Hematopoietic multipotent progenitor cell treated with erythropoietin and hydrocortisone succinate and interleukin-3 and kit ligand, for 6 days (in vitro differentiated cells): Measurements from ENCODE around the gene PDS5B.

Experiments
- DNase-seq: peaks from one replicate; pipeline ENCODE4 v3.0.0-alpha.2; 2015

Gene PDS5B

DNA sequence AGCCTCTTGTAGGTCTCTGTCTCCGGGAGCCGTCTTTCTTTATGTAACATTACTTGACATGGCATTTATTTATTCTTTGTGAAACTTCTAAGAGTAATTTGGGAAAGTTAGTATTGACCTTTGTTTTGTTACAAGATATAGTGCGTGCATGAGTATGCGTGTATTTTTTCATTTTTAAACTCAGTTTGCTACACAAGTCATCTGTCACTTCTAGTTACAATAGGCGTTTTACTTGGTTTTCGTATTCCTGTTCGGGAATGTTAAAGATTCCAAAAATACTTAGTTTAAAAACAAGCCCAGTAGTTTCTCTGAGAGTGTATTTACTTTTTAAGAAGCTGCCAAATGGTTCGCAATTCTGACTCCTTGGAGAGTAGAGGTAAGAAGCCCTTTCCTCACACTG lies 3.2 kb downstream of the PDS5B start:
- DNase-seq: no peak

DNA sequence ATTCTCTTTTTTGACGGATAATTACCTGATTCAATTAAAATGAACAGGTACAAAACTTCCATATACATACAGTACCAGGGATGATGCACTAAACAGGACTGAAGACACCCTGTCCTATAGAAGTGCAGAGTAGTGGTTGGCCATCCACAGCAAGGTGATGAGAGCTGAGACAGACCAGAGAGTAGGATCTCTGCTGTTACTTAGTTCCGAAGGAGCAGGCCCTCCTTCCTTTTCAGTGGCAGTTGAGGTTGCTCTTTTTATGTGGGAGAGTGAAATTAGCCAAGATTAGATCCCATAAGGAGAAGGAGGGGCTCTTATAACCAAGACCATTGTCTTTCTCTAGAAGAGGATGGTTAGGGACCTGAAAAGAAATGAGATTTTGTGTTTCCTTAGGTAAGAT lies 4.0 kb downstream of the PDS5B start:
- no peak for DNase-seq

DNA sequence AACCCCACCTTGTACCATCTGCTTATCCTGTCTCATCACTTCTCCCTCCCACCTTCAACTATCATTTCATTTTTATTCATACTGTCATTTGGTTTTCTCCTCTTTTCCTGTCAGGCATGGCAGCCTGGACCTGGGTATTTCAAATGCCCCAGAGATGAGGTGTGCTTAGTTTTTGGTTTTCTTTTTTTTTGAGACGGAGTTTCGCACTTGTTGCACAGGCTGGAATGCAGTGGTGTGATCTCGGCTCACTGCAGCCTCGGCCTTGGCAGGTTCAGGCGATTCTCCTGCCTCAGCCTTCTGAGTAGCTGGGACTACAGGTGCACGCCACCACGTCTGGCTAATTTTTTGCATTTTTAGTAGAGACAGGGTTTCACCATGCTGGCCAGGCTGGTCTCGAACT lies 5.8 kb downstream of the PDS5B start:
- DNase-seq: no peak

DNA sequence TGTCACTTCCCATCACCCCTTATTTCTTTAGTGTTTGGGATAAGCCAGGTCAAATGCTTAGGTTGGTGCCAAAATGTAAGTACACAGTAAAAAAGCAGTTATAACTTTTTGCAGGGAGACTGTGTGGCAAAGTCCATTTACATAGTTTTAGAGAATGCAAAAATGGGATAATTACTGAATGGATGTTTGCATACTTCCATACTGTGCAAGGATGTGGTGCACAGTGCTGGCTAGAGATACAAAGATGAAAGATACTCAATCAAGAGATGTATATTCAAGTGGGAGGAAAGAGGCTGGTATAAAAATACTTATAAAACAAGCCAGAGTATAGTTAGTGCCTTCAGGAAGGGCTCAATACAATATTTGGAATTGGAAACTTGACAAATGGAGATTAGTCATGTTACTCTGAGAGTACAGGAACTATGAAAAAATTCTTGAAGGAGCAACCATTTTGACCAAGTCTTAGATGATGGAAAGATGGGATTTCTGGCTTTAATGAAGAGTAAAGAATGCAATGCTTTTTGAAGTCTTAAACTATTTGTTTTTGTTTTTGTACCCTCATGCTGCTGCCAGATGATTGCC lies 8.0 kb downstream of the PDS5B start:
- no peak for DNase-seq

DNA sequence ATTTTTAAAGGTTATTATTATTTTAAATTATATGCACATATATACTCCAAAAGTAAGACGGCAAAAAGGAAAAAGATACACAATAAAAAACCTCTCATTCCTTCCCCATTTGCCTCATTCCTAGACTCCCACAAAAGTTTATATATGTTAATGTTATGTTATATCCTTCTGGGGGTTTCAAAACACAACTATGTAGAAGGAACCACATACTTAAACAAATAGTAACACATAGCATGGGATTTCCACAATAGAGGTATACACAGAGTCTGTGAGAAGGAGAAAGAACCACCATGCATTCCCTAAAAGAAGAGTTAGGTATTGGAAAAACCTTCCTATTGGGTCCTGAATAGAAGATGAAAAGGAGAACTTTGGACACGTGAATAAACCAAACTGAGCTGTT lies 9.1 kb downstream of the PDS5B start:
- DNase-seq: no peak

DNA sequence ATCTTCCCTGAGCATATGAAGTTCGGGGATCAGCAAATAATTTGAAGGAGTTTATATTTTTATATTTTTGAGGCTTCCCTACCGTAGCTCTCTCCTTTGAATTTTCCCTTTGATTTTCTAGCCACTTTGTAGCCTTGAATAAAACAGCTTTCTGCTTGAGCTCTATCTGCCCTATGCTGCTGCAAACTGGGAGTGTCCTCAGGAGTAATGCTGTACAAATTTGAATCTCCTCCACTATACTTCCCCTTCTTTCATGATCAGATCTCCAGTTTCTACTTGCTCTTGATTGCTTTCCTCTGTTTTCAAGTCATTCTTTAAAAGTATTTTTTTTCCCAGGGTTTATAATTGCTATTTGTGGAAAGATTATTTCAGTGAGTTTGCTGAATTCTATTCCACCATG lies 14.6 kb downstream of the PDS5B start:
- peak; percentile 59 for DNase-seq

DNA sequence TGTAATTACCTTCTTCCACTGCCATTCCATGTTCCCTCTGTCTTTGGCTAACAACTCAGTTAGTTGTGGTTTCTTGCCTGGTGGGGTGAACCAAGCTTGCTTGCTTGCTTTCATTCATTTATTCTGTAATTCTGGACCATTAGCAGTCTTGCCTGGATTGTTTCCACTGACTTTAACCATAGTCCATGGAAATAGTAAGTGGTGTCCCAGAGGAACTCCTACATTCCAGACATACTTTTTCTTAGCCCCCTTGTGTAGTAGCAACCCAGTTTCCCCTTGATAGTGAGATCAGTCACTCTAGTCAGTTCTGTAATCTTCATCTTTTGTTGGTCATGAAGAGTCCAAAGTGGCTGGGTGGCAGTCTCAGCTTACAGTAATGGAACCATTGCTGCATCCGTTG lies 23.2 kb downstream of the PDS5B start:
- DNase-seq: no peak

DNA sequence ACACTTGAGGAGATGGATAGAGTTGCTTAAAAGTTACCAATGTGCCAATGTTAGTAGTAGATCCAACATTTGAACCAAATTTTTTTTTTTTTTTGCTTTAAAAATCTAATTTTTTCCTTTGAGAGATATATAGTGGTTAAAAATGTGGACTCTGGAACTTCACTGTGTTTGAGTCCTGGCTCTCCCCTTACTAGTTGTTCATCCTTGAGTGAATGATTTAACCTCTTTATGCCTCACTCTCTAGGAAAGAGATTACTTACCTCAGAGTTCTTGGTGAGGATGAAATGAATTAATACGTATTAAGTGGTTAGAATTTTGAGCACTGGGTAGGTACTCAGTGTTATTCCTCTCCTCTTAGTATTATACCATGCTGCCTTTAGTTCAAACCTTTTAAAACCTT lies 24.3 kb downstream of the PDS5B start:
- no peak for DNase-seq

DNA sequence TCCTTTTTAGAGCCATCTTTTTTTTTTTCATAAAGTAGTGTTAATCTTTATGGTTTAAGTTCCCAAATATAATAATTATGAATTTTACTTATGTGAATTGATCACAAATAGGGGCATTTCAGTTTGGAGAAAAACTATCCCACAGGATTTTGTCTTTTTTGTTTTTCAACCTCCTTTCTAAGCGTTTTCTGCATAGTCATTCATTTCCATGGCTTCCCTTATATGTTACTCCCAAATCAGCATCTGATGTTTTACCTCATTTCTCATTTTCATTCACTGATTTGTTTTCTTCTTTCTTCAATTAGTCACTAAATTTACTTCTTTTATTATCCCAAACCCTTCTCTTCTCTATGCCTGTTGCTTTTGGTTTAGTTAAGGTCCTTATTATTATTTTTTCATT lies 24.7 kb downstream of the PDS5B start:
- DNase-seq: no peak

DNA sequence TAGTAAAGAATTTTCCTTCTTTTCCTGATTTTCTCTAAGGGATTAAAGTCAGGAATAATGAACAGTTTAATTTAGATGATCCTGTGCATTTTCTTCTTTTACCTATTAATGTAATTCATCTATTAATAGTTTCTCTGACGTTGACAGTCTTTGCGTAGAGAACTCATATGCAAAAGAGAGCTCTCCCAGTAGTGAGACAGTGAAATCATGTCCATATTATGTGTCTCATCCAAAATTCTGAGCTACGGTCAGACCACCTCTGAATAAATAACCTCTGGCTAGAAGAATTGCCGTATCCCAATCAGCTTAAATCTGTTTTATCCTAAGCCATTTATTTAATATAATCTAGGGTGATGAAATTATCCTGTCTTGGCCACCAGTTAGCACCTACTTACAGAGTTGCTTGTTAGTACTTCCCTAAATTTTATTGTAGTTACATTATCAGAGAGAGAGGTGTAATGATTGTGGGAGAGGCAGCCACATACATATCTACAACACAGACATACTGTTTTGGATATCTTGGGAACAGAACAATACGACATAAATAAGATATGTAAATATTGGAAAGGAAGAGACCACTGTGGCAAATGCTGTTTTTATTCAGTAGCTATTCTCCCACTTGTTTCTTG lies 30.7 kb downstream of the PDS5B start:
- DNase-seq: no peak

DNA sequence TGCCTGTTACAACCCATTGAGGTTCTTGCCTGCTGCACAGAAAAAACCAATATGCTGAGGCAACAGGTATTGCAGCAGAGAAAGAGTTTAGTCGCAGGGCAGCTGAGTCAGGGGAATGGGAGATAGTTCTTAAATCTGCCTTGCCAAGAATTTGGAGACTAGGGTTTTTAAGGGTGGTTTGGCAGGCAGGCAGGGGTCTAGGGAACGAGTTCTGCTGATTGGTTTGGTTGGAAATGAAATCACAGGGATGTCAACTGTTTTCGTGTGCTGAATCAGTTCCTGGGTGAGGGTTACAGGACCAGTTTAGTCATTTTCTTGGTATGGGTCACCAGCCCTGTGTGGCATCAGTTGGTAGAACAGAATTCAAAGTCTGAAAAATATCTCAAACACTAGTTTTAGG lies 36.6 kb downstream of the PDS5B start:
- no peak for DNase-seq

DNA sequence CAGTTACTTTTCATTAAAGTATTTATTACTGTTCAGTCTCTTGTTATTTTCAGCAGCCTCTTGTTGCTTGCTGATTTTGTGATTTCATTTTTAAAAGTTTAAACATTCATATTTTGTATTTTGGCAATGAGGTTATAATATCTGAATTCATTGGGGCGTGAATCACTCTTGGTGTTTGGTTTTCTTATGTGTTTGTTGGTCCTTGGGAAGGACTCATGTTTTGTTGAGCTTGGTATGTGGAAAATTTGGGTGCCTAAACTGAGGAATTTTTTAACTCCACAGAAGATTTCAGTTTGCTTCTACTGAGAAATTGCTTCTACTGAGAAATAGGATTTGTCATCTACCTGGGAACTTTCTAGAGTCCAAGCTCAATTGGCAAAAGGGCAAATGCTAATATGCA lies 38.2 kb downstream of the PDS5B start:
- no peak for DNase-seq

DNA sequence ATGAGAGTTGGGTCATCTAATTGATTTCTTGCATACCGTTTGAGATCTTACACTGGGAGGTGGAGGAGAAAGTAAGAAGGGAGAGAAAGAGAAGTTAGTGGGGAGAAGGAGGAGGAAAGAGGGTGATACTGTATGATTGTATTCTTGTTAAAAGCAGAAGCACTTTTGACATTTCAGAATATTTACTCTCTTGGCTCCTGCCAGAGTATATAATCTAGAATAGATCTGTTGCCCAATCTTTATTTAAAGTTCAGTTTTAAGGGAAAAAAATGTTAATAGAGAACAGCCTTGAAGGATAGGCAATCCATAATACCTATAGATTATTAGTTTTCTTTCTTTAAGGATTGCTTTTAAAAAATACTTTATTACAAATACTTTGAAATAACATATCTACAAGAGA lies 41.5 kb downstream of the PDS5B start:
- DNase-seq: peak; percentile 31

DNA sequence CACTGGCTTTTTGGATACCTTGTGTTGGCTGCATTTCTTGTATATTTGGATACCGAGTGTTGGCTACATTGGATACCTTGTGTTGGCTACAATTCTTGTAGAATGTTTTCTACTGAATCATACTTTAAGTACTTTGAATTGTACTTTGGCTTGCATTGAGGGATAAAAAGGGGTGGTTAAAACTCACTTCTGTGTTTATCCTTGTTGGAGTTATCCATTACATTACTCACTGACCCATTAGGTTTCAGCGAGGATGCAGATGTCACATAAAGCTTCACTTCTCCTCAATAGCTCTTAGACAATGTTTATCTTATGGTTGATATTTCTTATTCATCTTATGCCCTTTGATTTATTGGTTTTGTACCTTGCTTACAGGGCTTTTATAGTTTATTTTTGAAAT lies 43.1 kb downstream of the PDS5B start:
- DNase-seq: no peak

DNA sequence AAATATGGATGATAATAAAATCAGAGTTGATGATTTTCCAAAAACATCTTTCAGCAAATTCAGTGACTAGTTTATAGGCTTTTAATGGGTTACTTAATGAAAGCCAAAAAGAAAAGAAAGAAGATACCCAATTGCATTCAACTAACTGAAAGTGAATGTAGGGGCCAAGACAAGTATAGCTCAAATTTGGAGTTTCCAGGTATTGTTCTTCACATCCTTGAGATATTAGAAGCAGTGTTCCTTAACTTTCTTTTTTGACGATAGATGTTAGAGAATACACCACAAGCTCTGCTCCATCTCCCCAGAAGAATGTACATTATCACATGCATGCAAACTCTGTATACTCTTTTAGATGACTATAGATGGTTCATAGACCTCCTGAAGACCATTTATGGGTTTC lies 43.6 kb downstream of the PDS5B start:
- DNase-seq: no peak

DNA sequence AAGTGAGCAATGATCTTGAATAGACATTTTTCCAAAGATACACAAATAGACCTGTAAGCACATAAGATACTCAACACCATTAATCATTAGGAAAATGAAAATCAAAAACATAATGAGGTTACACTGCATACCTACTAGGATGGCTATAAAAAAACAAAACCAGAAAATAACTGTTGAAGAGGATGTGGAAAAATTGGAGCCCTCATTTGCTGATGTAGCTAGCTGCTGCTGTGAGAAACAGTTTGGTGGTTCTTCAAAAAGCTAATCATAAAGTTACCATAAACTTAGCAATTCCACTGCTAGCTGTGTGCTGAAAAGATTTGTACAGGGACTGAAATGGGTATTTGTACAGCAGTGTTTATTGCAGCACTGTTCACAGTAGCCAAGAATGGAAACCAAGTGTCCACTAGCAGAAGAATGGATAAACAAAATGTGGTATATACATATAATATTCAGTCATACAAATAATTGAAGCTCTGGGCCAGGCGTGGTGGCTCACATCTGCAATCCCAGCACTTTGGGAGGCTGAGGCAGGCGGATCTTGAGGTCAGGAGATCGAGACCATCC lies 46.2 kb downstream of the PDS5B start:
- no peak for DNase-seq

DNA sequence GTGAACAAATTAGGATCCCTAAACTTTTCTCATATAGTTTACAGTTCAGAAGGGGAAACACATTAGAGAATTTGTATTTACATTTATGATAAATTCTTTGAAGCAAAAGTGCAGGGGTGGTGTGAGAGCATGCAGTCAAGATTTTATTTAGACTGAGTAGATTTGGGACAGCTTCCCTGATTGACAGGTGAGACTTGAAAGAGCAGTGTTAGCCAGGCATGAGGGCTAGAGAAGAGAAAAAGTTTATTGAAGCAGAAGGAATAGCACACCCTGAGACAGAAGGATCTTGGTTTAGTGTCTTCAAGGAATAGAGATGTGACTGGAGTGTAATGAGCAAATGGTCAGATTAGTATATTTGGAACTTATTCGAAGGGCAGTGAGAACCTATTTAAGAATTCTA lies 50.5 kb downstream of the PDS5B start:
- no peak for DNase-seq

DNA sequence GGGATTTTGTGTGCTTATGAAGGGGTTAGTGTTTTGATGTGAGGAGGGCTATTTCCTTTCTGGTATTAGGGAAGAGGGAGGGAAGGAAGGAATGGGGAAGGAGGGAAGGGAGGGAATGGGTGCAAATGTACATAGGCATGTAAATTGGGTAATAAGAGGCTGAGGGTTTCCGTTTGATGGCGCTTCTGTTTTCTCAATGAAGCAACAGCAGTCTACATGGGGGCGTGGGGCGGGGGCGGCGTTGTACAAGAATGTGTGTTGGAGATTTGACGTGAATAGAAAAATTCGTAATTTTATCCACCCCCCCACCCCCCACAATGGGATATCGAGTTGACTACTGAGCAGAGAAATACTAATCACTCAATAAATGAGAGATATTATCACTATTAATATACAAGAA lies 52.5 kb downstream of the PDS5B start:
- DNase-seq: no peak

DNA sequence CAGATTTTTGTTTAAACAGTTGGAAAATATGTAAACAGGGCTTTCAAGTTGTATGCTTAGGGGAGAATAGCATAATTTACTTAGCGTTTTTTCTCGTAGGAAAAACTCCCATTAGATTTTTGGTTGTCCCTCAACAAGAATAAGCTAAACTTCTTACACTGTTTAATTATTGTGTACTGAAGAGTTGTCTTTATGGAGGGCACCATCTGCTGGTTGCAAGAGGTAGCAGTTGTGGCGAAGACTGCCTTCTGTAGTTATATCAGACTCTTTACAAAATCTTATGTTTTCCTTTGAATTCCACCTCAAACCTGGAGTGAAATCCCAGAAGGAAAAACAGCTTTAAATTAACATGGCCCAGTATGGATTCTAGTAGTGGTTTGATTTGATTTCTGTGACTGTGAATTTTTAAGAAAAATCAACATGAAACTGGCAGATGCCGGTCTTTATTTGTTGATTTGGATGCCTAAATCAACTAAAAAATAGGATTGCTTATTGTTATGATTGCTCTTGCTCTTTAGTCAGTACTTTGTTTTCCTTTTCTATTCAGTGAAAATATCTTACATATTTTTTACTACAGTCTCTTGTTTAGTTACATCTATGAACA lies 53.4 kb downstream of the PDS5B start:
- peak; percentile 83 for DNase-seq

DNA sequence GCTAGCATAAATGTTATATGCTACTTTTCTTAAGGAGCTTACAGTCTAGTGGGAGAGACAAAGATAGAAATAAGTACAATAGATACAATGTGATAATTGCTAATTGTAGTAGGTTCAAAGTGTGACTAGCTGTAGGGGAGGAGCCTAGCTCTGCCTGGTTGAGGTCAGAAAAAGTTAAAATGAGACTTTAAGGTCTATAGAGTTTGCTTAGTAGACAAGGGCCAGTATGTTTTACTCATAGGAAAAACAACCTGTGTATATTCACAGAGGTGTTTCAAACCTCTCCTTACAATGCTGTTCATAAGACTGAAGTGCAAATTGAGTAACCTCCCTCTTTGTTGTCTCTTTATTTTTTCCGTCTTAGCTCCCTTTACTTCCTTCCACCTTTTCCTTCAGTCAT lies 56.1 kb downstream of the PDS5B start:
- DNase-seq: no peak

DNA sequence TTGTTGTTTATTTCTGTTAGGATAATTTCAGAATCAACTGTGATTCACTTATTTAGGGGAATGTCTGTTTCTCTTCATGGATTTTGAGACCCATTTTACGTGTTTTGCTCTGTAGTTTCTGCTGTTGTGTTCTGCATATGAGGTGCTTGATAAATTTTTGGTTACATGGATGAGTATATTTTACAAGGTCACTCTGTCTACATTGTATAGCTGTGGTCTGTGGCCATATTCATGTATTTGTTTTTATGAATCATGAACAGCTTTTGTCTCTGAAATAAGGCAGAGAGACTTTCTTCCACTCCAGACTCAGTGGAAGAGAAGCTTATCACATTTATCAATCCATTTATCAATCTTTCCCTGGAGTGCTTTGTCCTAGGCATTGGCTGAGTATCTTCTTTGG lies 56.6 kb downstream of the PDS5B start:
- DNase-seq: no peak

DNA sequence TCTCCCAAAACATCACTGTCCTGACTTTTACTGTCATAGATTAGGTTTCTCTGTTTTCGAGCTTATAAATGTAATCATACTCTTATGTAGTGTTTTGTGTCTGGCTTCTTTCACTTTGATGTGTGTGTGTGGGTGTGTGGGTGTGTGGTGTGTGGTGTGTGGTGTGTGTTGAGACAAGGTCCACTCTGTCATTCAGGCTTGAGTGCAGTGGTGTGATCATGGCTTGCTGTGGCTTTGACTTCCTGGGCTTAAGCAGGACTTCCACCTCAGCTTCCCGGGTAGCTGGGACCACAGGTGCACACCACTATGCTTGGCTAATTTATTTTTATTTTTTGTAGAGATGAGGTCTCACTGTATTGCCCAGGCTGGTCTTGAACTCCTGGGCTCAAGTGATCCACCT lies 59.6 kb downstream of the PDS5B start:
- DNase-seq: no peak

DNA sequence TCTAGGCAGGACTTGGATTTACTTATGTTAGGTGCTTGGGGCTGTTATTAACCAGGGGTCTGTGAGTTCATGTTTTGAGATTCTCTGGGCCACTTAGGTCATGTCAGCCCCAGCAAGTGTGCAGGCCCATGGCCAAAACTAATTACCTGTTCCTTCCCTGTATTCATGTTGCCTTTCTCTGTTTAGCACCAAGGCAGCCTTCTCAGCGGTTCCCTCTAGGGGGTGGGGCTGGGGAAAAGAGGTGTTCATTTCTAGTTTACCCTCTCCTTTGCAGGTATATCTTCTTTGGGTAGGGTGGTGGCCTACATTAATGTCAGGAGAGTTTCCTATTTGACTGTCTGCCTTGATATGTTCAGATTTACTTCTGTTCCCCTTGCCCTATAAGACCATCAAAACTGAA lies 61.7 kb downstream of the PDS5B start:
- DNase-seq: no peak

DNA sequence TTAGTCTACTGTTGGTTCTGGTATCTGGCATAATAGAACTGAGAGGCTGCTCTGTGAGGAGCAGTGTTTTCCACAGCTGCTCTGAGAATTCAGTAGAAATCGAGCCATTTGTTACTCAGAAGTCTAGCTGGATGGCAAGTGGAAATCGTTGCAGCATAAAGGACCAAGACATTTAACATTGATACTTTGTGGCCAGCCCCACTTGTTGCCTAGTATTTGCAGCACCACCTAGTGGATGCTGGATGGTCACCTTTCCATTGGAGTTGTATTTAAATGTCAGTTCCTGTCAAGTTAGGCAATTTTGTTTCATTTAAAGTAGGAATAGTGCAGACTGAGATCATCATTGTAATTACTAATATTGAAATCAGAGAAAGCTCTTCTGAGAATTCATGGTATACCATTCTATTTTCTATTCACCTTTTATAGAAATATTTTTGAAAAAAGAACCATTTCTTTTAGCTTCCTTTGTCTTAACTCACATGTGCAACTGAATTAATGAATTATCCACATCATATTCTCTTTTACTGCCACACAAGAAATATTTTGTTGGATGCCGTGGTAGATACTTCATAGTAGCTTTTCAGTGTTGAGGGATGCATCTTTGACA lies 64.6 kb downstream of the PDS5B start:
- peak; percentile 89 for DNase-seq
